Ovary (tissue), 3 donors: ENCODE data around the gene KLHL35.

ENCODE experiments used
- CTCF ChIP-seq, 3 donors: fragments of 450-650 bp in 2 of 3; fragments of 200-600 bp in 1 of 3; IDR thresholded peaks; one replicate each; pipeline versions ENCODE4 v1.5.1 to v1.8.0; 2016 to 2022; ENCODE audit warnings: antibody characterized with exemption in 3 of 3, mild to moderate bottlenecking in 1 of 3
- EP300 ChIP-seq: sonication (generic); formaldehyde crosslinking; IDR thresholded peaks from one replicate; pipeline ENCODE4 v1.6.1; 2017; ENCODE audit warnings: antibody characterized with exemption
- POLR2A ChIP-seq: fragments of 450-650 bp; IDR thresholded peaks from one replicate; pipeline ENCODE4 v1.6.1; 2017; ENCODE audit warnings: antibody characterized with exemption, mild to moderate bottlenecking, moderate library complexity
- donor health status: DM: no; HTN: no; CAD: no.

GRCh38 chr11:75445315-75445953 is 12.4 kb upstream of the KLHL35 start:
- peak; percentile 84 to 97 (median 93) for TF ChIP-seq CTCF (IDR thresholded peaks at IDR 0.05)
- no peak for TF ChIP-seq POLR2A
- TF ChIP-seq EP300: no peak
